MCF 10A (cell line): Measurements from ENCODE around the gene SERPINB12. TPM values are rescaled to one million over a fixed set of nuclear protein-coding genes. Genes with fewer than 3 reads are reported as not detected.

Source experiments
- BruUV-seq: library from RNA; stranded (reverse); fragments of 400-500 nt; replicated peaks from 2 replicates; lab custom pipeline; 2021; lab: Mats Ljungman, UMichigan
- CTCF ChIA-PET: fragments of 300-600 bp; sonication (Branson Sonifier 250); formaldehyde crosslinking; extraction: SDS; loops from one replicate; lab custom pipeline; 2021; ENCODE audit warnings: antibody characterized with exemption, inconsistent platforms; lab: Yijun Ruan, JAX
- POLR2A ChIA-PET: fragments of 300-600, 350-650 bp; sonication (Branson Sonifier 250); formaldehyde crosslinking; extraction: SDS; loops from one replicate; lab custom pipeline; 2020; ENCODE audit warnings: antibody characterized with exemption, inconsistent platforms; lab: Yijun Ruan, JAX
- DNase-seq: peaks from one replicate; pipeline ENCODE4 v3.0.0-alpha.2; 2018; ENCODE audit not compliant: unreplicated experiment
- H3K27ac Mint-ChIP-seq: one replicate; pipeline ENCODE4 v1.8.0; 2022; ENCODE audit warnings: mild to moderate bottlenecking, low read depth, mixed read lengths; ENCODE audit not compliant: unreplicated experiment
- H3K27me3 Mint-ChIP-seq: one replicate; pipeline ENCODE4 v1.8.0; 2022; ENCODE audit warnings: mixed read lengths; ENCODE audit not compliant: insufficient read depth, unreplicated experiment
- H3K36me3 Mint-ChIP-seq: one replicate; pipeline ENCODE4 v1.8.0; 2022; ENCODE audit warnings: mild to moderate bottlenecking, moderate library complexity, mixed read lengths; ENCODE audit not compliant: insufficient read depth, unreplicated experiment
- H3K4me1 Mint-ChIP-seq: one replicate; pipeline ENCODE4 v1.8.0; 2022; ENCODE audit warnings: mixed read lengths; ENCODE audit not compliant: insufficient read depth, unreplicated experiment
- H3K4me3 Mint-ChIP-seq: one replicate; pipeline ENCODE4 v1.8.0; 2022; ENCODE audit warnings: mild to moderate bottlenecking, moderate library complexity, mixed read lengths; ENCODE audit not compliant: unreplicated experiment
- H3K9me3 Mint-ChIP-seq: one replicate; pipeline ENCODE4 v1.8.0; 2022; ENCODE audit warnings: mixed read lengths; ENCODE audit not compliant: unreplicated experiment
- CTCF ChIP-seq: fragments of 200-600 bp; IDR thresholded peaks from one replicate; pipeline ENCODE4 v1.8.0; 2022; ENCODE audit warnings: antibody characterized with exemption, mild to moderate bottlenecking; ENCODE audit not compliant: unreplicated experiment
- intact Hi-C: fragments of 100-400 bp; cut with micrococcal nuclease; formaldehyde crosslinking; loops from 2 replicates; pipeline ENCODE4 v1.14.1; 2022
- total RNA-seq: library from RNA; stranded (reverse); gene quantifications from 2 replicates; pipeline ENCODE4 v1.2.3, GENCODE V29; 2022

The SERPINB12 gene
- total RNA-seq, 1 experiment from 2014 or later = not detected

GRCh38 chr18:63518178-63519012 is 23.8 kb upstream of the SERPINB12 start:
- intact Hi-C loops = loop anchor here (1.0 kb wide), 6 partner anchors 60 to 418 kb away; no protein-coding TSS in a partner anchor
- BruUV-seq = no TSS peak
- Mint-ChIP-seq H3K36me3 (no peaks in the 10 kb centered on the region), H3K27me3 (no peaks in the 10 kb centered on the region), H3K4me3 (no peak overlapping the region), H3K27ac (no peak overlapping the region), H3K4me1 (peaks cover 12% of the 10 kb centered on the region), H3K9me3 (no peaks in the 10 kb centered on the region)
- peak; percentile 89 for DNase-seq
- CTCF ChIA-PET = interaction anchor here (0.6 to 16.2 kb wide), 67 partner anchors 9 to 512 kb away, joined by 3 to 535 read pairs (median 5); partner anchors contain the start of genes SERPINB12 and SERPINB13
- POLR2A ChIA-PET = interaction anchor here (0.5 to 4.4 kb wide), 14 partner anchors 9 to 949 kb away, joined by 3 to 56 read pairs (median 4); no protein-coding TSS in a partner anchor
- peak; percentile 55 for TF ChIP-seq CTCF

GRCh38 chr18:63520053-63520685 is 22.0 kb upstream of the SERPINB12 start:
- intact Hi-C loops = no loop called here
- no TSS peak for BruUV-seq
- peaks cover 12% of the 10 kb centered on the region for H3K4me1 Mint-ChIP-seq
- no peaks in the 10 kb centered on the region for H3K9me3 Mint-ChIP-seq
- peaks cover 5% of the 10 kb centered on the region for H3K36me3 Mint-ChIP-seq
- ChIA-PET POLR2A (interaction anchor here (0.5 to 4.4 kb wide), 4 partner anchors 9 to 221 kb away, joined by 3 to 56 read pairs (median 4); no protein-coding TSS in a partner anchor), CTCF (interaction anchor here (0.7 to 16.2 kb wide), 15 partner anchors 8 to 324 kb away, joined by 3 to 535 read pairs (median 4); no protein-coding TSS in a partner anchor)
- H3K4me3 Mint-ChIP-seq = no peak overlapping the region
- H3K27me3 Mint-ChIP-seq = no peaks in the 10 kb centered on the region
- H3K27ac Mint-ChIP-seq = no peak overlapping the region
- peak; percentile 3 for DNase-seq
- TF ChIP-seq CTCF = no peak

GRCh38 chr18:63523660-63524059 is 18.5 kb upstream of the SERPINB12 start:
- DNase-seq = no peak
- no peak overlapping the region for H3K4me3 Mint-ChIP-seq
- ChIA-PET POLR2A (interaction anchor here (0.7 kb wide), 1 partner anchor 18 kb away, joined by 4 read pairs; no protein-coding TSS in a partner anchor), CTCF (interaction anchor here (0.6 to 5.4 kb wide), 8 partner anchors 9 to 218 kb away, joined by 3 to 43 read pairs (median 4); no protein-coding TSS in a partner anchor)
- peaks cover 6% of the 10 kb centered on the region for H3K4me1 Mint-ChIP-seq
- intact Hi-C loops = no loop called here
- no TSS peak for BruUV-seq
- no peak overlapping the region for H3K27ac Mint-ChIP-seq
- H3K9me3 Mint-ChIP-seq = no peaks in the 10 kb centered on the region
- peaks cover 5% of the 10 kb centered on the region for H3K36me3 Mint-ChIP-seq
- no peaks in the 10 kb centered on the region for H3K27me3 Mint-ChIP-seq
- TF ChIP-seq CTCF = no peak
